ENCODE results near the gene ICOS. TPM values are rescaled to one million over a fixed set of nuclear protein-coding genes. Genes with fewer than 3 reads are reported as not detected.
A peak's percentile ranks its signal among the peaks of the same experiment; 100 is the strongest.

Gene ICOS
- total and polyA plus RNA-seq, 10 of the 15 experiments (the other 5 are each of a cell fraction or from before 2014, with no cell fraction given), result 0.47 to 36.0 (median 0.87) TPM

DNA sequence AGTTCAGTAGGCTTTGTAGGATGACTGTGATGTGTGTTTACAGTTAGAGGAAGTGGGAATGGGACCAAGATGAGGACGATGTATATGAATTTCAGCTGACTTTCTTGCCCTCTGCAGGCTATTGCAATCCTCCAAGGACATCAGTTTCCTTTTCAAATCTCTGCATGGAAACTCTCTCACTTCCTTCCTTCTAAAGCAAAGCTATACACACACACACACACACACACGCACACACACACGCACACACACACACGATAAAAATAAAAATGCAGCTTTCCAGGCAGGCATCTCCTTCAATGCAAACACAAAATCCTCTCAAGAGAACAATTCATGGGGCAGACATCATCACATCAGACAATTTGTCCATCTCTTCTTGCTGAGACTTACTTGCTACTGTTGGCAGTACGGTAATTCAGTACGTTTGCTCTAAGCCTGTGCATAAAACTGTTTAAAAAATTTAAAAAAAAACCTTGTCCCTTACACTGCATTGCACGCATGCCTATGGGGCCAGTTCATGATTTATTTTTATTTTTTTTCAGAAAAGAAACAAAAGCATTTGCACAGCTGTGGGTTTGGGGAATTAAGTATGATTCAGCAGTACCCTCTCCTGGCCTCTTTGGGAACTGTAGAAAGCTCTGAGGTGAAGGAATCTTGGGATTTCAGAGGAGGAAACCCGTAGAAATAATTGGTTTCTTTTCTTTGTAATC, 27.1 kb upstream of the ICOS start:
- H3K4me3 ChIP-seq, result no peak overlapping the region
- DNase-seq (ENCODE audit: low read depth, low spot score), result no peak
- H3K27me3 ChIP-seq (replicated peaks in 1 of 2; ENCODE audit: control insufficient read depth in 2 of 2, insufficient read depth in 2 of 2, low read length in 1 of 2), result 0 out of 4 replicates have a peak, but pooled peaks cover 0 to 5% of the 10 kb centered on the region in 2 experiments
- H2AFZ ChIP-seq (ENCODE audit: control insufficient read depth, low read depth, low read length), result no peak overlapping the region
- 34% methylated on average over 8 of the region's 8 CpGs for WGBS (ENCODE audit: insufficient coverage, insufficient replicate concordance, low lambda C conversion rate, missing lambda C conversion rate)
- no peaks in the 10 kb centered on the region for H3K79me2 ChIP-seq (ENCODE audit: control insufficient read depth, insufficient read depth, low read length)
- H3K27ac ChIP-seq (ENCODE audit: control insufficient read depth, insufficient read depth), result no peak overlapping the region
- H3K9me3 ChIP-seq (replicated peaks; ENCODE audit: control insufficient read depth, insufficient read depth, low read length), result no peaks in the 10 kb centered on the region
- peaks cover 4% of the 10 kb centered on the region; the same call in 1 of the 2 replicates for H3K4me1 ChIP-seq (ENCODE audit: control insufficient read depth, insufficient read depth, low read length)
- no peaks in the 10 kb centered on the region for H3K36me3 ChIP-seq (ENCODE audit: control insufficient read depth in 2 of 2, insufficient read depth in 2 of 2, low read length in 1 of 2)
- in situ Hi-C loops (cut with MboI), result no loop called here
- ChIA-PET POLR2A (no interaction called here), CTCF (interaction anchor here (0.6 to 1.5 kb wide), 4 partner anchors 92 to 442 kb away, joined by 3 read pairs; no protein-coding TSS in a partner anchor), RAD21 (ENCODE audit: unreplicated experiment) (no interaction called here), SMC1A (ENCODE audit: uncharacterized antibody, unreplicated experiment) (interaction anchor here (0.5 to 0.8 kb wide), 4 partner anchors 8 to 823 kb away, joined by 3 to 4 read pairs (median 4); no protein-coding TSS in a partner anchor)
- TF ChIP-seq NR2C1 (IDR thresholded peaks at IDR 0.05) (no peak), SMC3 (IDR thresholded peaks at IDR 0.05; ENCODE audit: borderline replicate concordance, low read length) (peak; percentile 30; the same call in 1 of the 2 replicates), TBL1XR1 (IDR thresholded peaks at IDR 0.05; ENCODE audit: low read depth, low read length) (no peak), CEBPB (IDR thresholded peaks at IDR 0.05; ENCODE audit: borderline replicate concordance in 1 of 2, low read depth in 2 of 2, low read length in 2 of 2) (no peak), SPI1 (IDR thresholded peaks at IDR 0.05; ENCODE audit: borderline replicate concordance, insufficient read depth, low read depth, low read length) (peak; percentile 33; the same call in 1 of the 2 replicates), YBX1 (IDR thresholded peaks at IDR 0.05) (no peak), CHD2 (IDR thresholded peaks at IDR 0.05; ENCODE audit: borderline replicate concordance, low read depth, low read length) (no peak), TAF1 (IDR thresholded peaks at IDR 0.05; ENCODE audit: borderline replicate concordance, low read depth, low read length) (no peak), CTCF (IDR thresholded peaks at IDR 0.05 in 2 of 3, conservative IDR thresholded peaks at IDR 0.05 in 1 of 3; ENCODE audit: control insufficient read depth in 2 of 3, extremely low read depth in 1 of 3, insufficient read depth in 1 of 3, low read depth in 3 of 3, low read length in 3 of 3) (peak; percentile 38 to 40 (median 39); a peak in 4 of 6 replicates), RAD21 (IDR thresholded peaks at IDR 0.05; ENCODE audit: insufficient read depth, low read depth, low read length) (peak; percentile 67)
- TF ChIP-seq, protein P1, sequence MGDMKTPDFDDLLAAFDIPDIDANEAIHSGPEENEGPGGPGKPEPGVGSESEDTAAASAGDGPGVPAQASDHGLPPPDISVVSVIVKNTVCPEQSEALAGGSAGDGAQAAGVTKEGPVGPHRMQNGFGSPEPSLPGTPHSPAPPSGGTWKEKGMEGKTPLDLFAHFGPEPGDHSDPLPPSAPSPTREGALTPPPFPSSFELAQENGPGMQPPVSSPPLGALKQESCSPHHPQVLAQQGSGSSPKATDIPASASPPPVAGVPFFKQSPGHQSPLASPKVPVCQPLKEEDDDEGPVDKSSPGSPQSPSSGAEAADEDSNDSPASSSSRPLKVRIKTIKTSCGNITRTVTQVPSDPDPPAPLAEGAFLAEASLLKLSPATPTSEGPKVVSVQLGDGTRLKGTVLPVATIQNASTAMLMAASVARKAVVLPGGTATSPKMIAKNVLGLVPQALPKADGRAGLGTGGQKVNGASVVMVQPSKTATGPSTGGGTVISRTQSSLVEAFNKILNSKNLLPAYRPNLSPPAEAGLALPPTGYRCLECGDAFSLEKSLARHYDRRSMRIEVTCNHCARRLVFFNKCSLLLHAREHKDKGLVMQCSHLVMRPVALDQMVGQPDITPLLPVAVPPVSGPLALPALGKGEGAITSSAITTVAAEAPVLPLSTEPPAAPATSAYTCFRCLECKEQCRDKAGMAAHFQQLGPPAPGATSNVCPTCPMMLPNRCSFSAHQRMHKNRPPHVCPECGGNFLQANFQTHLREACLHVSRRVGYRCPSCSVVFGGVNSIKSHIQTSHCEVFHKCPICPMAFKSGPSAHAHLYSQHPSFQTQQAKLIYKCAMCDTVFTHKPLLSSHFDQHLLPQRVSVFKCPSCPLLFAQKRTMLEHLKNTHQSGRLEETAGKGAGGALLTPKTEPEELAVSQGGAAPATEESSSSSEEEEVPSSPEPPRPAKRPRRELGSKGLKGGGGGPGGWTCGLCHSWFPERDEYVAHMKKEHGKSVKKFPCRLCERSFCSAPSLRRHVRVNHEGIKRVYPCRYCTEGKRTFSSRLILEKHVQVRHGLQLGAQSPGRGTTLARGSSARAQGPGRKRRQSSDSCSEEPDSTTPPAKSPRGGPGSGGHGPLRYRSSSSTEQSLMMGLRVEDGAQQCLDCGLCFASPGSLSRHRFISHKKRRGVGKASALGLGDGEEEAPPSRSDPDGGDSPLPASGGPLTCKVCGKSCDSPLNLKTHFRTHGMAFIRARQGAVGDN (IDR thresholded peaks at IDR 0.05), result no peak
- H3K9ac ChIP-seq (ENCODE audit: control insufficient read depth, insufficient read depth, low read length), result no peak overlapping the region
- no peak overlapping the region for H3K4me2 ChIP-seq (ENCODE audit: control insufficient read depth, insufficient read depth)
- ATAC-seq, result peak; percentile 40; the same call in 1 of the 3 replicates
- no TSS peak for BruUV-seq (replicated peaks)
- H4K20me1 ChIP-seq (ENCODE audit: control insufficient read depth, insufficient read depth), result no peaks in the 10 kb centered on the region
- intact Hi-C loops (cut with micrococcal nuclease; ENCODE audit: unreplicated experiment), result loop anchor here (5.0 kb wide), 1 partner anchor 427 kb away; no protein-coding TSS in a partner anchor
- FAIRE-seq, result no peak

All from GM12878 (cell line).